ENCODE data around the gene CCDC13. TPM values are rescaled to one million over a fixed set of nuclear protein-coding genes. Genes with fewer than 3 reads are reported as not detected.

Gene CCDC13
- total and polyA plus RNA-seq, 11 donors, result 0.44 to 1.4 (median 0.83) TPM; not detected in 1

DNA sequence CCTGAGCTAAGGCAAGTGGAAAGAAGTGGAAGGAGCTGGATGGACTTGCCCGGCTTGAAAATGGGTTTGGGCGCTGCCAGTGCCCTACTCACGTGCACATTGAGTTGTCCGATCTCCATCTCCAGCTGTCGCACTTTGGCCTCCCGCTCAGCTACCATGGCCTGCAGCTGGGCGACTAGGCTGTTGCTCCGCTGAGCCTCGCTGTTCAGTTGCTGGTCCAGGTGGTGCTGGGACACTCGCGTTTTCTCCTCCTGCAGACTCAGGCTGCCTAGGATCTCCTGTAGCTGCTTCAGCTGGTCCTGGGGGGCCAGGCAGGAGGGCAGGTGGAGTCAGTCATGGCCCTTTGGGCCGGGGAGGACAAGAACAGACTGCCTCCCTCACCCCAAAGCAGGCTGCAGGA lies 37.4 kb downstream of the CCDC13 start:
- TF ChIP-seq POLR2A (IDR thresholded peaks at IDR 0.05), result no peak
- TF ChIP-seq, protein P1, sequence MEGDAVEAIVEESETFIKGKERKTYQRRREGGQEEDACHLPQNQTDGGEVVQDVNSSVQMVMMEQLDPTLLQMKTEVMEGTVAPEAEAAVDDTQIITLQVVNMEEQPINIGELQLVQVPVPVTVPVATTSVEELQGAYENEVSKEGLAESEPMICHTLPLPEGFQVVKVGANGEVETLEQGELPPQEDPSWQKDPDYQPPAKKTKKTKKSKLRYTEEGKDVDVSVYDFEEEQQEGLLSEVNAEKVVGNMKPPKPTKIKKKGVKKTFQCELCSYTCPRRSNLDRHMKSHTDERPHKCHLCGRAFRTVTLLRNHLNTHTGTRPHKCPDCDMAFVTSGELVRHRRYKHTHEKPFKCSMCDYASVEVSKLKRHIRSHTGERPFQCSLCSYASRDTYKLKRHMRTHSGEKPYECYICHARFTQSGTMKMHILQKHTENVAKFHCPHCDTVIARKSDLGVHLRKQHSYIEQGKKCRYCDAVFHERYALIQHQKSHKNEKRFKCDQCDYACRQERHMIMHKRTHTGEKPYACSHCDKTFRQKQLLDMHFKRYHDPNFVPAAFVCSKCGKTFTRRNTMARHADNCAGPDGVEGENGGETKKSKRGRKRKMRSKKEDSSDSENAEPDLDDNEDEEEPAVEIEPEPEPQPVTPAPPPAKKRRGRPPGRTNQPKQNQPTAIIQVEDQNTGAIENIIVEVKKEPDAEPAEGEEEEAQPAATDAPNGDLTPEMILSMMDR (IDR thresholded peaks at IDR 0.05), result no peak
- DNase-seq (no peak), ATAC-seq (no peak)

DNA sequence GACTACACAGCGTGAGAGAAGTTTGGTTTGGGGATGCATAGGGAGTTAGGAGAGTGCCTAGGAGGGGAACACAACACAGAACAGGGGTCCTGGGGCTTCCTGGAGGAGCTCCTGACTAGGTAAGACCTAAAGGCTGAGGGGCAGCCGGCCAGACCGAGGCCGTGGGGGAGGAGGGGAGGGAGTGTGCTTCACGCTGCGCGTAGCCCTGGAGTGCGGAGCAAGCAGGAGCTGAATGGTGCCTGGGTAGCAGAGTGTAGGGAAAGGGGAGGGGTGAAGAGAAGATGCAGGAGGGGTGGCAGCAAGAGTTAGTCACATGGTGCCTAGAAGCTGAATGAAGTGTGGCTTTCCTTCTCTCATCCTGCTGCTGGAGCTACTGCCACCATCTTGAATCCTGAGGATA lies 38.0 kb downstream of the CCDC13 start:
- intact Hi-C loops (cut with DNase I), result no loop called here
- Histone ChIP-seq H3K4me3 (no peak overlapping the region), H3K9me3 (no peaks in the 10 kb centered on the region), H3K27ac (peak overlapping the region in 2 of 12 donors; percentile 41 to 46), H3K4me1 (peaks cover 0 to 30% (median 8%) of the 10 kb centered on the region in 12 donors), H3K36me3 (no peaks in the 10 kb centered on the region), H3K27me3 (no peaks in the 10 kb centered on the region)
- WGBS, 4 donors, result 74 to 80% (median 78%) methylated on average over 8 of the region's 8 CpGs
- no peak for ATAC-seq
- TF ChIP-seq, protein P1 (IDR thresholded peaks at IDR 0.05), result no peak
- TF ChIP-seq POLR2A (IDR thresholded peaks at IDR 0.05), result no peak
- peak in 1 of 5 donors; percentile 47 for DNase-seq

More for the DNA sequence above, 37.4 kb downstream of the CCDC13 start:
- Histone ChIP-seq H3K9me3 (no peaks in the 10 kb centered on the region), H3K4me1 (peaks cover 0 to 30% (median 10%) of the 10 kb centered on the region in 12 donors), H3K27ac (peak overlapping the region in 3 of 12 donors; percentile 17 to 51 (median 41)), H3K27me3 (no peaks in the 10 kb centered on the region), H3K36me3 (no peaks in the 10 kb centered on the region), H3K4me3 (no peak overlapping the region)
- 91 to 96% (median 95%) methylated on average over 10 to 12 of the region's 12 CpGs for WGBS, 4 donors
- intact Hi-C loops (cut with DNase I), result no loop called here

DNA sequence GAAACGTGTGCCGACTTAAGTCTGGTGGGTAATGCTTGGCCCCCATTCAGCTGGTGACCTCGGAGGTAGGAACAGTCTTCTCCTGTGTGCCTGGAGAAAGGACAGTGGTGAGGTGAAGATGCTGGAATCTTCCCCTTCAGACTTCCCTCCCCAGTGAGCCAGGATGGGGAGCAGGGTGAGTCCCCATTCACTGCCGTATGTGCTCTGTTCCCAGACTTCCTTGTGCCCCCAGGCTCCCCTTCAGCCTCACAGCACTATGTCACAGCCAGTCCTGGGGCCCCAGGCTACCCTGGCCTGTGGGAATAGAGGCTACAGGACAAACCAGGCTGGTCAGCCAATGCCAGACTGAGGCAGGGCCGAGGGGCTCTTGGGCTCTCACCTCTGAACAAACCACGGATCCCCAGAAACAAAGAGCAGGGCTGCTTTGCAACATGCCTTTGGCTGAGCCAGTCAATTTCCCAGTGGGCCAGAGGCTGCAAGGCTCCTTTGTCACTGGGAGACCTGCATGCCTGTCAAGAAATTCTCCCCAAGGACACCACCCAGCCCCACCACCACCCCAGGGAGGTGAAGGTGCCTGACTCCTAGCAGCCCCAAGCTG lies 38.7 kb downstream of the CCDC13 start:
- intact Hi-C loops (cut with DNase I), result no loop called here
- TF ChIP-seq, protein P1 (IDR thresholded peaks at IDR 0.05), result no peak
- no peak for TF ChIP-seq POLR2A (IDR thresholded peaks at IDR 0.05)
- H3K27ac ChIP-seq, result peak overlapping the region in 3 of 12 donors; percentile 29 to 46 (median 35)
- ATAC-seq, result no peak
- WGBS, 4 donors, result 72 to 83% (median 78%) methylated on average over 5 to 6 of the region's 6 CpGs
- no peaks in the 10 kb centered on the region for H3K36me3 ChIP-seq
- H3K9me3 ChIP-seq, result no peaks in the 10 kb centered on the region
- no peak overlapping the region for H3K4me3 ChIP-seq
- no peaks in the 10 kb centered on the region for H3K27me3 ChIP-seq
- peak in 1 of 5 donors; percentile 34 for DNase-seq
- H3K4me1 ChIP-seq, result peaks cover 0 to 30% (median 13%) of the 10 kb centered on the region in 12 donors

DNA sequence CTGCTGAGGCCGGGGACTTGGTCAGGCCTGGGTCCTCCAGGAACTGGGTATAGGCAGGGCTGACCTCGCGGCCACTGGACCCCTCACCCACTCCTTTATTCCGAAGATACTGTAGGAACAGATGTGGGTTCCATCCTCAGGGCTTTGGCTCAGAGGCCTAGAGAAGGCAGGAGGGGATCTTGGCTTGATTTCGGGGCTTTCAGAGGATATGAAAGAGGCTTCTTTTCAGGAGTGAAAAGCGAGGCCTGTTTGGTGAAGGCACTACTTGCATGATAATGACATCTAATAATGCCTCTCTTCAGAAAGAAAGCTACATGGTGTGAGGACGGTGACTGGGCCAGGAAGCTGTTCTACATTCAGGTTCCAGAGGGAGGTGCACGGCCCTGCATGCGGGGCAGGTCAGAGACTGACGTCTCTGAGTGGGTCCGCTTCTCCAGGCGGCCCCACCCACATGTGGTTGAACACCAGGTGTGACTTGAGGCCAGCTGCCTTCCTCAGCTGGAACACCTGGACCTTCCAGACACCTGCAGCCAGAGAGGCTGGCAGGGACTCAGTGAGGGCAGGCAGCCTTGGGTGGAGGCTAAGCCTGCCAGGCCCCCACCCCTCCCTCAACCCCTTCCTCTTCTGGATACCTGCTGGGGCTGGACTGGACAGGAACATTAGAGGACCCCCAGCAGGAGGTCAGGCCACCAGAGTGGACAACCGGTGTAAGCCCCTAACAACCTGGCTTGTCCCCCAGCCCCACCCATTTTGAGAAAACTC lies 39.4 kb downstream of the CCDC13 start:
- intact Hi-C loops (cut with DNase I), result no loop called here
- Histone ChIP-seq H3K36me3 (no peaks in the 10 kb centered on the region), H3K9me3 (peaks cover 0 to 5% (median 0%) of the 10 kb centered on the region in 12 donors), H3K27ac (peak overlapping the region in 3 of 12 donors; percentile 31 to 89 (median 35)), H3K4me3 (no peak overlapping the region), H3K27me3 (no peaks in the 10 kb centered on the region), H3K4me1 (peaks cover 0 to 28% (median 11%) of the 10 kb centered on the region in 12 donors)
- peak in 1 of 5 donors; percentile 29 for DNase-seq
- TF ChIP-seq, protein P1 (IDR thresholded peaks at IDR 0.05), result no peak
- no peak for TF ChIP-seq POLR2A (IDR thresholded peaks at IDR 0.05)
- 75 to 87% (median 83%) methylated on average over 12 to 13 of the region's 13 CpGs for WGBS, 4 donors
- ATAC-seq, result no peak
